Esophagus squamous epithelium (tissue), 5 donors: ENCODE data around the gene CST8. TPM values are rescaled to one million over a fixed set of nuclear protein-coding genes. Genes with fewer than 3 reads are reported as not detected.

Experiments used
- DNase-seq: peaks from one replicate; lab custom pipeline; 2025; lab: John Stamatoyannopoulos, UW
- H3K27ac ChIP-seq, 4 donors: fragments of 200-600 bp; sonication (generic); one replicate each; pipeline ENCODE4 v1.5.1; 2016 to 2019; ENCODE audit warnings: mild to moderate bottlenecking in 1 of 4
- H3K27me3 ChIP-seq, 4 donors: fragments of 200-600 bp; sonication (generic); 1 replicate in 3 of 4; 2 replicates in 1 of 4; pipeline versions ENCODE4 v1.5.1 to v1.6.0; 2017 to 2021; ENCODE audit warnings: antibody characterized with exemption in 1 of 4
- H3K36me3 ChIP-seq, 3 donors: fragments of 200-600 bp; sonication (generic); one replicate each; pipeline ENCODE4 v1.5.1; 2016 to 2019
- H3K4me1 ChIP-seq, 3 donors: fragments of 200-600 bp; sonication (generic); one replicate each; pipeline ENCODE4 v1.5.1; 2017 to 2019
- H3K4me3 ChIP-seq, 4 donors: fragments of 200-600 bp; sonication (generic); 1 replicate in 3 of 4; 2 replicates in 1 of 4; pipeline ENCODE4 v1.5.1; 2016 to 2019; ENCODE audit warnings: mild to moderate bottlenecking in 2 of 4, moderate library complexity in 1 of 4
- H3K9me3 ChIP-seq, 3 donors: fragments of 200-600 bp; sonication (generic); one replicate each; pipeline ENCODE4 v1.5.1; 2016 to 2019
- POLR2A ChIP-seq, 4 donors: fragments of 450-650 bp; IDR thresholded peaks; one replicate each; pipeline ENCODE4 v1.6.1; 2017; ENCODE audit warnings: antibody characterized with exemption in 4 of 4, mild to moderate bottlenecking in 4 of 4, moderate library complexity in 3 of 4
- WGBS, 2 donors: methylation state at CpG; one replicate each; pipeline ENCODE4 v1.1.5; 2018; 5-methylcytosine and 5-hydroxymethylcytosine counted together
- intact Hi-C: fragments of 100-400 bp; cut with DNase I; formaldehyde crosslinking; loops from one replicate; pipeline ENCODE4 v1.15.0; 2022
- total RNA-seq, 4 donors: library from RNA; depleted of rRNA; stranded (reverse); fragments of >200 nt; gene quantifications; one replicate each; pipeline ENCODE4 v1.1.0, GENCODE V29; 2016
- TF ChIP-seq, protein P1 (sequence below), 6 experiments: fragments of 450-650 bp in 4 of 6; fragments of 200-600 bp in 2 of 6; sonication (generic) in 2 of 6; IDR thresholded peaks; one replicate each; pipeline ENCODE4 v1.5.1; 2016 to 2019; ENCODE audit warnings: antibody characterized with exemption in 6 of 6, mild to moderate bottlenecking in 4 of 6, moderate library complexity in 4 of 6
- donor health status: DM: yes; HTN: yes; CAD: no.

The CST8 gene
- total RNA-seq, 4 donors from 2014 or later: not detected

DNA sequence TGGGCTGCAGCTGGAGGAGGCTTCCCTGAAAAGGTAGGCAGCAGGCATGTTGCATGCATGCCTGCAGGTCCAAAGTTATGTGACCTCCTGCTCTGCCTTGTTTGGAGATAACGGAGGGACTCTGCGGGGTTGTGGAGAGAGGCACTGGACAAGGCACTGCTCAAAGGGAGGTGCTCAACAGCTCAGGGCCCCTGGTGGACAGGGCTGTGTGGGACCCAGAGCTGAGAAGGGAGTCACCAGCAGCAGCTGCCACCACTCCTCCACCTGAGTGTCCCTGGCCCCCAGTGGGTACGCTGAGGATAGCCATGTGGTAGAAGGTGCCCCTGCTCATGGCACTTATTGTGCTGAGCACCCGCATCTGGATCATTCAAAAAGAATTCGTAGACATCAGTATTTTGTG, 15.5 kb upstream of the CST8 start:
- H3K27ac ChIP-seq: no peak overlapping the region
- WGBS, 2 donors: 71 to 81% methylated on average over 2 to 3 of the region's 5 CpGs
- DNase-seq: no peak

GRCh38 chr20:23476015-23476754, 14.7 kb upstream of the CST8 start:
- peak overlapping the region in 1 of 4 donors; percentile 75 for H3K27ac ChIP-seq
- H3K36me3 ChIP-seq: no peaks in the 10 kb centered on the region
- no peaks in the 10 kb centered on the region for H3K9me3 ChIP-seq
- TF ChIP-seq POLR2A (IDR thresholded peaks at IDR 0.05): no peak
- TF ChIP-seq, protein P1, sequence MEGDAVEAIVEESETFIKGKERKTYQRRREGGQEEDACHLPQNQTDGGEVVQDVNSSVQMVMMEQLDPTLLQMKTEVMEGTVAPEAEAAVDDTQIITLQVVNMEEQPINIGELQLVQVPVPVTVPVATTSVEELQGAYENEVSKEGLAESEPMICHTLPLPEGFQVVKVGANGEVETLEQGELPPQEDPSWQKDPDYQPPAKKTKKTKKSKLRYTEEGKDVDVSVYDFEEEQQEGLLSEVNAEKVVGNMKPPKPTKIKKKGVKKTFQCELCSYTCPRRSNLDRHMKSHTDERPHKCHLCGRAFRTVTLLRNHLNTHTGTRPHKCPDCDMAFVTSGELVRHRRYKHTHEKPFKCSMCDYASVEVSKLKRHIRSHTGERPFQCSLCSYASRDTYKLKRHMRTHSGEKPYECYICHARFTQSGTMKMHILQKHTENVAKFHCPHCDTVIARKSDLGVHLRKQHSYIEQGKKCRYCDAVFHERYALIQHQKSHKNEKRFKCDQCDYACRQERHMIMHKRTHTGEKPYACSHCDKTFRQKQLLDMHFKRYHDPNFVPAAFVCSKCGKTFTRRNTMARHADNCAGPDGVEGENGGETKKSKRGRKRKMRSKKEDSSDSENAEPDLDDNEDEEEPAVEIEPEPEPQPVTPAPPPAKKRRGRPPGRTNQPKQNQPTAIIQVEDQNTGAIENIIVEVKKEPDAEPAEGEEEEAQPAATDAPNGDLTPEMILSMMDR (IDR thresholded peaks at IDR 0.05): no peak
- intact Hi-C loops: no loop called here
- peaks cover 0 to 24% (median 0%) of the 10 kb centered on the region in 3 donors for H3K4me1 ChIP-seq
- no peak overlapping the region for H3K4me3 ChIP-seq
- DNase-seq: no peak
- H3K27me3 ChIP-seq: no peaks in the 10 kb centered on the region
- WGBS, 2 donors: 36 to 75% methylated on average over 4 to 6 of the region's 6 CpGs

More for the DNA sequence above, 15.5 kb upstream of the CST8 start:
- Histone ChIP-seq H3K9me3 (no peaks in the 10 kb centered on the region), H3K4me3 (no peak overlapping the region), H3K4me1 (peaks cover 0 to 20% (median 0%) of the 10 kb centered on the region in 3 donors), H3K36me3 (no peaks in the 10 kb centered on the region), H3K27me3 (no peaks in the 10 kb centered on the region)
- no peak for TF ChIP-seq POLR2A (IDR thresholded peaks at IDR 0.05)
- TF ChIP-seq, protein P1 (IDR thresholded peaks at IDR 0.05): no peak
- intact Hi-C loops: no loop called here

- H3K27me3 ChIP-seq: no peaks in the 10 kb centered on the region
Observed at GRCh38 chr20:23477223-23477622, 13.7 kb upstream of the CST8 start.

GRCh38 chr20:23479043-23479442, 11.9 kb upstream of the CST8 start:
- no peak for DNase-seq
- H3K9me3 ChIP-seq: no peaks in the 10 kb centered on the region
- H3K27me3 ChIP-seq: no peaks in the 10 kb centered on the region
- peaks cover 0 to 26% (median 0%) of the 10 kb centered on the region in 3 donors for H3K4me1 ChIP-seq
- H3K36me3 ChIP-seq: no peaks in the 10 kb centered on the region
- TF ChIP-seq POLR2A (IDR thresholded peaks at IDR 0.05): no peak
- TF ChIP-seq, protein P1 (IDR thresholded peaks at IDR 0.05): no peak
- intact Hi-C loops: no loop called here
- no peak overlapping the region for H3K4me3 ChIP-seq
- WGBS, 2 donors: 64 to 72% methylated on average over 2 to 4 of the region's 4 CpGs
- peak overlapping the region in 3 of 4 donors; percentile 39 to 80 (median 48) for H3K27ac ChIP-seq

More at GRCh38 chr20:23477223-23477622, 13.7 kb upstream of the CST8 start:
- DNase-seq: no peak
- Histone ChIP-seq H3K27ac (peak overlapping the region in 3 of 4 donors; percentile 34 to 75 (median 34)), H3K4me3 (no peak overlapping the region), H3K4me1 (peaks cover 0 to 24% (median 0%) of the 10 kb centered on the region in 3 donors), H3K9me3 (no peaks in the 10 kb centered on the region), H3K36me3 (no peaks in the 10 kb centered on the region)
- 13 to 75% methylated on average over 3 of the region's 3 CpGs for WGBS, 2 donors
- intact Hi-C loops: no loop called here
- TF ChIP-seq, protein P1 (IDR thresholded peaks at IDR 0.05): no peak
- TF ChIP-seq POLR2A (IDR thresholded peaks at IDR 0.05): no peak

DNA sequence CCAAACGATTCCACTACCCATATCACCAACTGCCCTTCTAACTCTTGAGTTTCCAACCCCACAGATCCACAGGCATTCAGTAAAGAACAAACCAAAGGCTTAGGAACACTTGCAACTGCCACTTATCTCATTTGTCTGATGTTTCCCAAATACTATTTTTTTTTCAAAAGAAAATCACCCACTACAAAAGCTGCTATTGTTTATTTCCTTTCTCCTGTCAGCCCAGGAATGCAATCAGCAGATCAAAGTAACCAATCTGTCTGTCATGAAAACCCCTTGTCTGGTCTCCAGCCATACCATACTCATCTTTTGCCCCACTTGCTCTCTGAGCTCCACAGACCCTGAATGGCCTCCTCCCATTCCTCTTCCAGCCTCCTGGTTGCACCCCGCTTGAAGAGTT, 8.8 kb upstream of the CST8 start:
- Histone ChIP-seq H3K9me3 (no peaks in the 10 kb centered on the region), H3K4me1 (peaks cover 0 to 32% (median 0%) of the 10 kb centered on the region in 3 donors), H3K36me3 (no peaks in the 10 kb centered on the region), H3K27me3 (no peaks in the 10 kb centered on the region), H3K27ac (no peak overlapping the region), H3K4me3 (no peak overlapping the region)
- no peak for DNase-seq
- WGBS, 2 donors: 56 to 74% methylated on average over 2 of the region's 2 CpGs
- intact Hi-C loops: no loop called here
- no peak for TF ChIP-seq POLR2A (IDR thresholded peaks at IDR 0.05)
- TF ChIP-seq, protein P1 (IDR thresholded peaks at IDR 0.05): no peak
